Effector CD8-positive, alpha-beta T cell (primary cell): Measurements from ENCODE around the gene ARPC5L.
"Not testable (repeated sequence)": the region's sequence is repeated elsewhere in the genome, so short reads cannot be mapped to it uniquely, and the experiment has no call there.

Source experiments
- DNase-seq: peaks from one replicate; lab custom pipeline; 2025; lab: John Stamatoyannopoulos, UW
- total RNA-seq, 4 experiments: gene quantifications; one replicate each; lab custom pipeline; 2026; lab: John Stamatoyannopoulos, UW

Gene ARPC5L
- total RNA-seq: 39.5 to 146 (median 99.3) reads per million in 4 experiments

- peak; percentile 88 for DNase-seq
These were observed at the start of gene ARPC5L, which contains the start of gene RPL35 for GRCh38 chr9:124861342-124862229. Gene ARPC5L (plus strand): TSS chr9:124862130. CDS start chr9:124869291, 7,161 bp downstream. Gene RPL35 (minus strand): TSS chr9:124861957. CDS start chr9:124861912, 45 bp downstream.

GRCh38 chr9:124812441-124812876 is 49.5 kb upstream of the ARPC5L start:
- DNase-seq: no peak

GRCh38 chr9:124813041-124813440 is 48.9 kb upstream of the ARPC5L start:
- no peak for DNase-seq

- no peak for DNase-seq
These were observed 48.3 kb upstream of the ARPC5L start for GRCh38 chr9:124813501-124814163.

- no peak for DNase-seq
These were observed 47.8 kb upstream of the ARPC5L start for GRCh38 chr9:124814164-124814535.

GRCh38 chr9:124815601-124816000 is 46.3 kb upstream of the ARPC5L start:
- DNase-seq: no peak

- DNase-seq: no peak
These were observed 43.3 kb upstream of the ARPC5L start for GRCh38 chr9:124818431-124819281.

- no peak for DNase-seq
These were observed 41.0 kb upstream of the ARPC5L start for GRCh38 chr9:124820698-124821623.

- DNase-seq: no peak
These were observed 33.2 kb upstream of the ARPC5L start for GRCh38 chr9:124828489-124829333.

- DNase-seq: no peak
These were observed 32.6 kb upstream of the ARPC5L start for GRCh38 chr9:124829334-124829669.

GRCh38 chr9:124830593-124830992 is 31.3 kb upstream of the ARPC5L start:
- DNase-seq: no peak

- DNase-seq: no peak
These were observed 30.1 kb upstream of the ARPC5L start for GRCh38 chr9:124831642-124832364.

- DNase-seq: no peak
These were observed 27.3 kb upstream of the ARPC5L start for GRCh38 chr9:124834591-124834990.

GRCh38 chr9:124835026-124835557 is 26.8 kb upstream of the ARPC5L start:
- no peak for DNase-seq

GRCh38 chr9:124838132-124838531 is 23.8 kb upstream of the ARPC5L start:
- DNase-seq: not testable (repeated sequence)

- not testable (repeated sequence) for DNase-seq
These were observed 23.2 kb upstream of the ARPC5L start for GRCh38 chr9:124838567-124839275.

- DNase-seq: no peak
These were observed 22.2 kb upstream of the ARPC5L start for GRCh38 chr9:124839612-124840299.
